H9 (cell line): ENCODE data around the gene LY6G5C. TPM values are rescaled to one million over a fixed set of nuclear protein-coding genes. Genes with fewer than 3 reads are reported as not detected.

Experiments
- DNase-seq: peaks from one replicate; pipeline ENCODE4 v3.0.0-alpha.2; 2017
- H2AFZ ChIP-seq: one replicate; pipeline ENCODE4 v1.6.1; 2013; ENCODE audit warnings: mild to moderate bottlenecking, low read length, control low read depth, moderate library complexity
- H2AK5ac ChIP-seq: 2 replicates; pipeline ENCODE4 v1.6.1; 2013; ENCODE audit warnings: low read length, control low read depth, mixed read lengths; ENCODE audit not compliant: insufficient read length
- H2BK120ac ChIP-seq: one replicate; pipeline ENCODE4 v1.6.1; 2013; ENCODE audit warnings: low read depth, mild to moderate bottlenecking, low read length, control low read depth, inconsistent platforms; ENCODE audit not compliant: poor library complexity, severe bottlenecking
- H2BK12ac ChIP-seq: 2 replicates; pipeline ENCODE4 v1.6.1; 2013; ENCODE audit warnings: low read length, control low read depth, mixed read lengths, low read depth; ENCODE audit not compliant: insufficient read length
- H2BK15ac ChIP-seq: 2 replicates; pipeline ENCODE4 v1.6.1; 2013; ENCODE audit warnings: low read depth, low read length, control low read depth
- H2BK20ac ChIP-seq: one replicate; pipeline ENCODE4 v1.6.1; 2013; ENCODE audit warnings: low read depth, mild to moderate bottlenecking, low read length, control low read depth, inconsistent platforms; ENCODE audit not compliant: poor library complexity, severe bottlenecking
- H2BK5ac ChIP-seq: 2 replicates; pipeline ENCODE4 v1.6.1; 2013; ENCODE audit warnings: low read length, control low read depth, mixed read lengths; ENCODE audit not compliant: insufficient read length
- H3K14ac ChIP-seq: 2 replicates; pipeline ENCODE4 v1.6.1; 2013; ENCODE audit warnings: low read length, control low read depth; ENCODE audit not compliant: insufficient read depth
- H3K18ac ChIP-seq: 2 replicates; pipeline ENCODE4 v1.6.1; 2013; ENCODE audit warnings: low read depth, mild to moderate bottlenecking, mixed read lengths, low read length, control low read depth; ENCODE audit not compliant: insufficient read length
- H3K23ac ChIP-seq: 2 replicates; pipeline ENCODE4 v1.6.1; 2013; ENCODE audit warnings: low read length, control low read depth, mixed read lengths, low read depth; ENCODE audit not compliant: insufficient read length
- H3K23me2 ChIP-seq: 2 replicates; pipeline ENCODE4 v1.6.1; 2013; ENCODE audit warnings: low read depth, mild to moderate bottlenecking, mixed read lengths, low read length, control low read depth; ENCODE audit not compliant: insufficient read length, poor library complexity, severe bottlenecking
- H3K27ac ChIP-seq: 2 replicates; pipeline ENCODE4 v1.5.1; 2013; ENCODE audit warnings: low read length, control low read depth, mixed read lengths, low read depth; ENCODE audit not compliant: insufficient read length
- H3K27me3 ChIP-seq: 2 replicates; pipeline ENCODE4 v1.6.1; 2013; ENCODE audit warnings: low read length, control low read depth, inconsistent platforms; ENCODE audit not compliant: insufficient read depth
- H3K4ac ChIP-seq: 2 replicates; pipeline ENCODE4 v1.6.1; 2013; ENCODE audit warnings: low read depth, mild to moderate bottlenecking, control low read depth, inconsistent platforms, low read length, moderate library complexity
- H3K4me1 ChIP-seq: 2 replicates; pipeline ENCODE4 v1.6.1; 2013; ENCODE audit warnings: low read length, control low read depth, inconsistent platforms; ENCODE audit not compliant: insufficient read depth
- H3K4me2 ChIP-seq: 2 replicates; pipeline ENCODE4 v1.6.1; 2013; ENCODE audit warnings: low read length, control low read depth, mixed read lengths; ENCODE audit not compliant: insufficient read length, insufficient read depth
- H3K56ac ChIP-seq: 2 replicates; pipeline ENCODE4 v1.6.1; 2013; ENCODE audit warnings: low read depth, mild to moderate bottlenecking, mixed read lengths, low read length, control low read depth; ENCODE audit not compliant: insufficient read length
- H3K79me1 ChIP-seq: 2 replicates; pipeline ENCODE4 v1.6.1; 2013; ENCODE audit warnings: low read depth, mild to moderate bottlenecking, moderate library complexity, low read length, control low read depth, inconsistent platforms; ENCODE audit not compliant: insufficient read depth, poor library complexity, severe bottlenecking
- H3K79me2 ChIP-seq: 2 replicates; pipeline ENCODE4 v1.6.1; 2013; ENCODE audit warnings: low read length, control low read depth, inconsistent platforms; ENCODE audit not compliant: insufficient read depth
- H3K9ac ChIP-seq: 2 replicates; pipeline ENCODE4 v1.6.1; 2013; ENCODE audit warnings: low read length, control low read depth, mixed read lengths; ENCODE audit not compliant: insufficient read length; ENCODE audit errors: extremely low read depth
- H3K9me3 ChIP-seq: one replicate; pipeline ENCODE4 v1.6.1; 2013; ENCODE audit warnings: low read depth, low read length, inconsistent platforms; ENCODE audit not compliant: control insufficient read depth
- H3T11ph ChIP-seq: one replicate; pipeline ENCODE4 v1.6.1; 2013; ENCODE audit warnings: mild to moderate bottlenecking, low read length, control low read depth, inconsistent platforms
- H4K20me1 ChIP-seq: one replicate; pipeline ENCODE4 v1.6.1; 2013; ENCODE audit not compliant: control insufficient read depth, insufficient read length, insufficient read depth
- H4K5ac ChIP-seq: 2 replicates; pipeline ENCODE4 v1.6.1; 2013; ENCODE audit warnings: low read depth, mild to moderate bottlenecking, mixed read lengths, low read length, control low read depth; ENCODE audit not compliant: insufficient read length
- H4K8ac ChIP-seq: replicated peaks from 2 replicates; pipeline ENCODE4 v1.6.1; 2013; ENCODE audit warnings: low read length, control low read depth, mixed read lengths, low read depth; ENCODE audit not compliant: insufficient read length
- H4K91ac ChIP-seq: 2 replicates; pipeline ENCODE4 v1.6.1; 2013; ENCODE audit warnings: low read depth, mild to moderate bottlenecking, moderate library complexity, mixed read lengths, low read length, control low read depth; ENCODE audit not compliant: insufficient read length
- H3K27ac Mint-ChIP-seq, 3 experiments: 2 replicates in 2 of 3; 3 replicates in 1 of 3; pipeline ENCODE4 v1.8.0; 2020 to 2021; ENCODE audit warnings: mixed read lengths in 3 of 3, mild to moderate bottlenecking in 1 of 3, moderate library complexity in 1 of 3
- H3K27me3 Mint-ChIP-seq: 2 replicates; pipeline ENCODE4 v1.8.0; 2021; ENCODE audit warnings: low read depth, mild to moderate bottlenecking, moderate library complexity, mixed read lengths
- H3K36me3 Mint-ChIP-seq, 3 experiments: 2 replicates in 2 of 3; 3 replicates in 1 of 3; pipeline ENCODE4 v1.8.0; 2020 to 2021; ENCODE audit warnings: low read depth in 3 of 3, mixed read lengths in 3 of 3; ENCODE audit not compliant: insufficient read depth in 1 of 3
- H3K4me1 Mint-ChIP-seq, 2 experiments: 2 replicates each; pipeline ENCODE4 v1.8.0; 2020; ENCODE audit warnings: mixed read lengths in 2 of 2
- H3K4me3 Mint-ChIP-seq, 2 experiments: 2 replicates in 1 of 2; 3 replicates in 1 of 2; pipeline ENCODE4 v1.8.0; 2020 to 2021; ENCODE audit warnings: mild to moderate bottlenecking in 2 of 2, mixed read lengths in 2 of 2, moderate library complexity in 1 of 2
- H3K9me3 Mint-ChIP-seq, 2 experiments: 2 replicates in 1 of 2; 3 replicates in 1 of 2; pipeline ENCODE4 v1.8.0; 2020; ENCODE audit warnings: mild to moderate bottlenecking in 2 of 2, mixed read lengths in 2 of 2, moderate library complexity in 1 of 2
- WGBS: extraction: QIAGEN DNeasy Blood & Tissue Kit; methylation state at CpG from one replicate; pipeline ENCODE4 v1.1.7; 2013; ENCODE audit warnings: missing lambda C conversion rate, low lambda C conversion rate, mixed read lengths; ENCODE audit not compliant: insufficient read length; ENCODE audit errors: extremely low coverage; 5-methylcytosine and 5-hydroxymethylcytosine counted together
- total RNA-seq: library from RNA; stranded (reverse); gene quantifications from 2 replicates; pipeline ENCODE4 v1.2.1, GENCODE V29; 2021
- TF ChIP-seq, protein P1 (sequence below): fragments of 200-600 bp; sonication (generic); conservative IDR thresholded peaks from 3 replicates; pipeline ENCODE4 v1.8.0; 2021; ENCODE audit warnings: antibody characterized with exemption, mild to moderate bottlenecking

The LY6G5C gene
- total RNA-seq, 1 experiment from 2014 or later = 2.2 TPM

GRCh38 chr6:31663961-31664789, 16.7 kb downstream of the LY6G5C start:
- TF ChIP-seq, protein P1, sequence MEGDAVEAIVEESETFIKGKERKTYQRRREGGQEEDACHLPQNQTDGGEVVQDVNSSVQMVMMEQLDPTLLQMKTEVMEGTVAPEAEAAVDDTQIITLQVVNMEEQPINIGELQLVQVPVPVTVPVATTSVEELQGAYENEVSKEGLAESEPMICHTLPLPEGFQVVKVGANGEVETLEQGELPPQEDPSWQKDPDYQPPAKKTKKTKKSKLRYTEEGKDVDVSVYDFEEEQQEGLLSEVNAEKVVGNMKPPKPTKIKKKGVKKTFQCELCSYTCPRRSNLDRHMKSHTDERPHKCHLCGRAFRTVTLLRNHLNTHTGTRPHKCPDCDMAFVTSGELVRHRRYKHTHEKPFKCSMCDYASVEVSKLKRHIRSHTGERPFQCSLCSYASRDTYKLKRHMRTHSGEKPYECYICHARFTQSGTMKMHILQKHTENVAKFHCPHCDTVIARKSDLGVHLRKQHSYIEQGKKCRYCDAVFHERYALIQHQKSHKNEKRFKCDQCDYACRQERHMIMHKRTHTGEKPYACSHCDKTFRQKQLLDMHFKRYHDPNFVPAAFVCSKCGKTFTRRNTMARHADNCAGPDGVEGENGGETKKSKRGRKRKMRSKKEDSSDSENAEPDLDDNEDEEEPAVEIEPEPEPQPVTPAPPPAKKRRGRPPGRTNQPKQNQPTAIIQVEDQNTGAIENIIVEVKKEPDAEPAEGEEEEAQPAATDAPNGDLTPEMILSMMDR = no peak
- Histone ChIP-seq H3K79me1 (peaks cover 16% of the 10 kb centered on the region), H2AK5ac (no peak overlapping the region), H2BK120ac (no peak overlapping the region), H3K9ac (peak overlapping the region; percentile 89), H4K8ac (no peak overlapping the region), H2AFZ (no peak overlapping the region), H3K14ac (peak overlapping the region; percentile 4), H3K4me1 (no peaks in the 10 kb centered on the region), H4K5ac (no peak overlapping the region), H3K4ac (no peak overlapping the region), H3K56ac (no peak overlapping the region), H3K4me2 (peak overlapping the region; percentile 96), H3K79me2 (peaks cover 8% of the 10 kb centered on the region; the same call in 1 of the 2 replicates), H2BK15ac (no peak overlapping the region), H3K9me3 (no peaks in the 10 kb centered on the region), H3K23me2 (peaks cover 26% of the 10 kb centered on the region), H2BK5ac (no peak overlapping the region), H3K27ac (peak overlapping the region; percentile 87), H3K18ac (peak overlapping the region; percentile 36), H3K27me3 (no peaks in the 10 kb centered on the region), H2BK12ac (no peak overlapping the region), H3T11ph (no peak overlapping the region), H3K23ac (no peak overlapping the region), H4K91ac (no peak overlapping the region), H4K20me1 (no peaks in the 10 kb centered on the region), H2BK20ac (no peak overlapping the region)
- Mint-ChIP-seq H3K27ac (peak overlapping the region; percentile 99), H3K9me3 (no peaks in the 10 kb centered on the region), H3K36me3 (peaks cover 44 to 65% (median 56%) of the 10 kb centered on the region in 3 experiments), H3K4me1 (peaks cover 34 to 45% of the 10 kb centered on the region in 2 experiments), H3K27me3 (no peaks in the 10 kb centered on the region; the same call in 1 of the 2 replicates), H3K4me3 (peak overlapping the region; percentile 99)
- WGBS = no CpG with 5 or more reads among the region's 17 CpGs
- no peak for DNase-seq
